H9 (cell line): ENCODE data around the gene NAA25. TPM values are rescaled to one million over a fixed set of nuclear protein-coding genes. Genes with fewer than 3 reads are reported as not detected.
"Not testable (repeated sequence)": the region's sequence is repeated elsewhere in the genome, so short reads cannot be mapped to it uniquely, and the experiment has no call there.

Experiments used
- DNase-seq: peaks from one replicate; pipeline ENCODE4 v3.0.0-alpha.2; 2017
- H2AFZ ChIP-seq: one replicate; pipeline ENCODE4 v1.6.1; 2013; ENCODE audit warnings: mild to moderate bottlenecking, low read length, control low read depth, moderate library complexity
- H2AK5ac ChIP-seq: 2 replicates; pipeline ENCODE4 v1.6.1; 2013; ENCODE audit warnings: low read length, control low read depth, mixed read lengths; ENCODE audit not compliant: insufficient read length
- H2BK120ac ChIP-seq: one replicate; pipeline ENCODE4 v1.6.1; 2013; ENCODE audit warnings: low read depth, mild to moderate bottlenecking, low read length, control low read depth, inconsistent platforms; ENCODE audit not compliant: poor library complexity, severe bottlenecking
- H2BK12ac ChIP-seq: 2 replicates; pipeline ENCODE4 v1.6.1; 2013; ENCODE audit warnings: low read length, control low read depth, mixed read lengths, low read depth; ENCODE audit not compliant: insufficient read length
- H2BK15ac ChIP-seq: 2 replicates; pipeline ENCODE4 v1.6.1; 2013; ENCODE audit warnings: low read depth, low read length, control low read depth
- H2BK20ac ChIP-seq: one replicate; pipeline ENCODE4 v1.6.1; 2013; ENCODE audit warnings: low read depth, mild to moderate bottlenecking, low read length, control low read depth, inconsistent platforms; ENCODE audit not compliant: poor library complexity, severe bottlenecking
- H2BK5ac ChIP-seq: 2 replicates; pipeline ENCODE4 v1.6.1; 2013; ENCODE audit warnings: low read length, control low read depth, mixed read lengths; ENCODE audit not compliant: insufficient read length
- H3K14ac ChIP-seq: 2 replicates; pipeline ENCODE4 v1.6.1; 2013; ENCODE audit warnings: low read length, control low read depth; ENCODE audit not compliant: insufficient read depth
- H3K18ac ChIP-seq: 2 replicates; pipeline ENCODE4 v1.6.1; 2013; ENCODE audit warnings: low read depth, mild to moderate bottlenecking, mixed read lengths, low read length, control low read depth; ENCODE audit not compliant: insufficient read length
- H3K23ac ChIP-seq: 2 replicates; pipeline ENCODE4 v1.6.1; 2013; ENCODE audit warnings: low read length, control low read depth, mixed read lengths, low read depth; ENCODE audit not compliant: insufficient read length
- H3K23me2 ChIP-seq: 2 replicates; pipeline ENCODE4 v1.6.1; 2013; ENCODE audit warnings: low read depth, mild to moderate bottlenecking, mixed read lengths, low read length, control low read depth; ENCODE audit not compliant: insufficient read length, poor library complexity, severe bottlenecking
- H3K27ac ChIP-seq: 2 replicates; pipeline ENCODE4 v1.5.1; 2013; ENCODE audit warnings: low read length, control low read depth, mixed read lengths, low read depth; ENCODE audit not compliant: insufficient read length
- H3K27me3 ChIP-seq: 2 replicates; pipeline ENCODE4 v1.6.1; 2013; ENCODE audit warnings: low read length, control low read depth, inconsistent platforms; ENCODE audit not compliant: insufficient read depth
- H3K4ac ChIP-seq: 2 replicates; pipeline ENCODE4 v1.6.1; 2013; ENCODE audit warnings: low read depth, mild to moderate bottlenecking, control low read depth, inconsistent platforms, low read length, moderate library complexity
- H3K4me1 ChIP-seq: 2 replicates; pipeline ENCODE4 v1.6.1; 2013; ENCODE audit warnings: low read length, control low read depth, inconsistent platforms; ENCODE audit not compliant: insufficient read depth
- H3K4me2 ChIP-seq: 2 replicates; pipeline ENCODE4 v1.6.1; 2013; ENCODE audit warnings: low read length, control low read depth, mixed read lengths; ENCODE audit not compliant: insufficient read length, insufficient read depth
- H3K56ac ChIP-seq: 2 replicates; pipeline ENCODE4 v1.6.1; 2013; ENCODE audit warnings: low read depth, mild to moderate bottlenecking, mixed read lengths, low read length, control low read depth; ENCODE audit not compliant: insufficient read length
- H3K79me1 ChIP-seq: 2 replicates; pipeline ENCODE4 v1.6.1; 2013; ENCODE audit warnings: low read depth, mild to moderate bottlenecking, moderate library complexity, low read length, control low read depth, inconsistent platforms; ENCODE audit not compliant: insufficient read depth, poor library complexity, severe bottlenecking
- H3K79me2 ChIP-seq: 2 replicates; pipeline ENCODE4 v1.6.1; 2013; ENCODE audit warnings: low read length, control low read depth, inconsistent platforms; ENCODE audit not compliant: insufficient read depth
- H3K9ac ChIP-seq: 2 replicates; pipeline ENCODE4 v1.6.1; 2013; ENCODE audit warnings: low read length, control low read depth, mixed read lengths; ENCODE audit not compliant: insufficient read length; ENCODE audit errors: extremely low read depth
- H3K9me3 ChIP-seq: one replicate; pipeline ENCODE4 v1.6.1; 2013; ENCODE audit warnings: low read depth, low read length, inconsistent platforms; ENCODE audit not compliant: control insufficient read depth
- H3T11ph ChIP-seq: one replicate; pipeline ENCODE4 v1.6.1; 2013; ENCODE audit warnings: mild to moderate bottlenecking, low read length, control low read depth, inconsistent platforms
- H4K20me1 ChIP-seq: one replicate; pipeline ENCODE4 v1.6.1; 2013; ENCODE audit not compliant: control insufficient read depth, insufficient read length, insufficient read depth
- H4K5ac ChIP-seq: 2 replicates; pipeline ENCODE4 v1.6.1; 2013; ENCODE audit warnings: low read depth, mild to moderate bottlenecking, mixed read lengths, low read length, control low read depth; ENCODE audit not compliant: insufficient read length
- H4K8ac ChIP-seq: replicated peaks from 2 replicates; pipeline ENCODE4 v1.6.1; 2013; ENCODE audit warnings: low read length, control low read depth, mixed read lengths, low read depth; ENCODE audit not compliant: insufficient read length
- H4K91ac ChIP-seq: 2 replicates; pipeline ENCODE4 v1.6.1; 2013; ENCODE audit warnings: low read depth, mild to moderate bottlenecking, moderate library complexity, mixed read lengths, low read length, control low read depth; ENCODE audit not compliant: insufficient read length
- H3K27ac Mint-ChIP-seq, 3 experiments: 2 replicates in 2 of 3; 3 replicates in 1 of 3; pipeline ENCODE4 v1.8.0; 2020 to 2021; ENCODE audit warnings: mixed read lengths in 3 of 3, mild to moderate bottlenecking in 1 of 3, moderate library complexity in 1 of 3
- H3K27me3 Mint-ChIP-seq: 2 replicates; pipeline ENCODE4 v1.8.0; 2021; ENCODE audit warnings: low read depth, mild to moderate bottlenecking, moderate library complexity, mixed read lengths
- H3K36me3 Mint-ChIP-seq, 3 experiments: 2 replicates in 2 of 3; 3 replicates in 1 of 3; pipeline ENCODE4 v1.8.0; 2020 to 2021; ENCODE audit warnings: low read depth in 3 of 3, mixed read lengths in 3 of 3; ENCODE audit not compliant: insufficient read depth in 1 of 3
- H3K4me1 Mint-ChIP-seq, 2 experiments: 2 replicates each; pipeline ENCODE4 v1.8.0; 2020; ENCODE audit warnings: mixed read lengths in 2 of 2
- H3K4me3 Mint-ChIP-seq, 2 experiments: 2 replicates in 1 of 2; 3 replicates in 1 of 2; pipeline ENCODE4 v1.8.0; 2020 to 2021; ENCODE audit warnings: mild to moderate bottlenecking in 2 of 2, mixed read lengths in 2 of 2, moderate library complexity in 1 of 2
- H3K9me3 Mint-ChIP-seq, 2 experiments: 2 replicates in 1 of 2; 3 replicates in 1 of 2; pipeline ENCODE4 v1.8.0; 2020; ENCODE audit warnings: mild to moderate bottlenecking in 2 of 2, mixed read lengths in 2 of 2, moderate library complexity in 1 of 2
- WGBS: extraction: QIAGEN DNeasy Blood & Tissue Kit; methylation state at CpG from one replicate; pipeline ENCODE4 v1.1.7; 2013; ENCODE audit warnings: missing lambda C conversion rate, low lambda C conversion rate, mixed read lengths; ENCODE audit not compliant: insufficient read length; ENCODE audit errors: extremely low coverage; 5-methylcytosine and 5-hydroxymethylcytosine counted together
- total RNA-seq: library from RNA; stranded (reverse); gene quantifications from 2 replicates; pipeline ENCODE4 v1.2.1, GENCODE V29; 2021
- TF ChIP-seq, protein P1 (sequence below): fragments of 200-600 bp; sonication (generic); conservative IDR thresholded peaks from 3 replicates; pipeline ENCODE4 v1.8.0; 2021; ENCODE audit warnings: antibody characterized with exemption, mild to moderate bottlenecking

The NAA25 gene
- total RNA-seq, 1 experiment from 2014 or later: 57.1 TPM

DNA sequence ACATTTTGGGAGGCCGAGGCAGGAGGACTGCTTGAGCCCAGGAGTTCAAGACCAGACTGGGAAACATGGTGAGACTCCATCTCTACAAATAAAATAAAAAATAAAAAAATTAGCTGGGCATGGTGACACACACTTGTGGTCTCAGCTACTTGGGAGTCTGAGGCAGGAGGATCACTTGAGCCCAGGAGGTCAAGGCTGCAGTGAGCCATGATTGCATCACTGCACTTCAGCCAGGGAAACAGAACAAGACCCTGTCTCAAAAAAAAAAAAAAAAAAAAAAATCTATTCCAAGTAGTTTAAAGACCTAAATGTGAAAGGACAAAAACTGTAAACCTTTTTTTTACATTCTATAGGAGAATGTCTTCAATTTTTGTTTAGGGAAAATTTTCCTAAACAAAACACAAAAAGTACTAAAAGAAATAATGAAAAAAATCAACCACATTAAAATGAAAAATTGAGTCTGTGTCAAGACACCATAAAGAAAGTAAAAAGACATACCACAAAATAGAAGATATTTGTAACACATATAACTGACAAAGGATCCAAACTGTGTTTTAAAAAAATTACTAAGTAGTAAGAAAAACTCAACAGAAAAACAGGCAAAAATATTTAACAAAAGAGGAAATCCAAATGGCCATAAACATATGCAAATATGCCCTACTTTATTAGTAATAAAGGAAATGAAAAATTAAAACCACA is 112.7 kb downstream of the NAA25 start:
- H2BK20ac ChIP-seq: no peak overlapping the region
- no peak overlapping the region for H3K18ac ChIP-seq
- no peak overlapping the region for H3T11ph ChIP-seq
- H3K27me3 ChIP-seq: no peaks in the 10 kb centered on the region
- H2BK5ac ChIP-seq: no peak overlapping the region
- no peak overlapping the region for H3K27ac ChIP-seq
- no peaks in the 10 kb centered on the region for H3K23me2 ChIP-seq
- no peak overlapping the region for H2BK12ac ChIP-seq
- no peaks in the 10 kb centered on the region for H3K4me1 ChIP-seq
- no peak overlapping the region for H2AK5ac ChIP-seq
- Mint-ChIP-seq H3K27ac (no peak overlapping the region), H3K9me3 (no peaks in the 10 kb centered on the region), H3K36me3 (peaks cover 0 to 2% (median 0%) of the 10 kb centered on the region in 3 experiments; a peak in 1 of 7 replicates), H3K4me1 (peaks cover 5 to 7% of the 10 kb centered on the region in 2 experiments; a peak in 2 of 4 replicates), H3K4me3 (no peak overlapping the region), H3K27me3 (no peaks in the 10 kb centered on the region)
- H2BK120ac ChIP-seq: no peak overlapping the region
- TF ChIP-seq, protein P1, sequence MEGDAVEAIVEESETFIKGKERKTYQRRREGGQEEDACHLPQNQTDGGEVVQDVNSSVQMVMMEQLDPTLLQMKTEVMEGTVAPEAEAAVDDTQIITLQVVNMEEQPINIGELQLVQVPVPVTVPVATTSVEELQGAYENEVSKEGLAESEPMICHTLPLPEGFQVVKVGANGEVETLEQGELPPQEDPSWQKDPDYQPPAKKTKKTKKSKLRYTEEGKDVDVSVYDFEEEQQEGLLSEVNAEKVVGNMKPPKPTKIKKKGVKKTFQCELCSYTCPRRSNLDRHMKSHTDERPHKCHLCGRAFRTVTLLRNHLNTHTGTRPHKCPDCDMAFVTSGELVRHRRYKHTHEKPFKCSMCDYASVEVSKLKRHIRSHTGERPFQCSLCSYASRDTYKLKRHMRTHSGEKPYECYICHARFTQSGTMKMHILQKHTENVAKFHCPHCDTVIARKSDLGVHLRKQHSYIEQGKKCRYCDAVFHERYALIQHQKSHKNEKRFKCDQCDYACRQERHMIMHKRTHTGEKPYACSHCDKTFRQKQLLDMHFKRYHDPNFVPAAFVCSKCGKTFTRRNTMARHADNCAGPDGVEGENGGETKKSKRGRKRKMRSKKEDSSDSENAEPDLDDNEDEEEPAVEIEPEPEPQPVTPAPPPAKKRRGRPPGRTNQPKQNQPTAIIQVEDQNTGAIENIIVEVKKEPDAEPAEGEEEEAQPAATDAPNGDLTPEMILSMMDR: no peak
- H3K79me2 ChIP-seq: no peaks in the 10 kb centered on the region
- H3K79me1 ChIP-seq: no peaks in the 10 kb centered on the region
- H4K5ac ChIP-seq: no peak overlapping the region
- no peak overlapping the region for H3K4me2 ChIP-seq
- no peak overlapping the region for H4K91ac ChIP-seq
- no peak overlapping the region for H3K56ac ChIP-seq
- H4K8ac ChIP-seq: no peak overlapping the region
- H3K9ac ChIP-seq: no peak overlapping the region
- H3K23ac ChIP-seq: no peak overlapping the region
- no peak overlapping the region for H3K14ac ChIP-seq
- DNase-seq: no peak
- WGBS: no CpG with 5 or more reads among the region's 1 CpG
- no peak overlapping the region for H3K4ac ChIP-seq
- H3K9me3 ChIP-seq: no peaks in the 10 kb centered on the region
- H2AFZ ChIP-seq: no peak overlapping the region
- no peak overlapping the region for H2BK15ac ChIP-seq
- H4K20me1 ChIP-seq: no peaks in the 10 kb centered on the region

DNA sequence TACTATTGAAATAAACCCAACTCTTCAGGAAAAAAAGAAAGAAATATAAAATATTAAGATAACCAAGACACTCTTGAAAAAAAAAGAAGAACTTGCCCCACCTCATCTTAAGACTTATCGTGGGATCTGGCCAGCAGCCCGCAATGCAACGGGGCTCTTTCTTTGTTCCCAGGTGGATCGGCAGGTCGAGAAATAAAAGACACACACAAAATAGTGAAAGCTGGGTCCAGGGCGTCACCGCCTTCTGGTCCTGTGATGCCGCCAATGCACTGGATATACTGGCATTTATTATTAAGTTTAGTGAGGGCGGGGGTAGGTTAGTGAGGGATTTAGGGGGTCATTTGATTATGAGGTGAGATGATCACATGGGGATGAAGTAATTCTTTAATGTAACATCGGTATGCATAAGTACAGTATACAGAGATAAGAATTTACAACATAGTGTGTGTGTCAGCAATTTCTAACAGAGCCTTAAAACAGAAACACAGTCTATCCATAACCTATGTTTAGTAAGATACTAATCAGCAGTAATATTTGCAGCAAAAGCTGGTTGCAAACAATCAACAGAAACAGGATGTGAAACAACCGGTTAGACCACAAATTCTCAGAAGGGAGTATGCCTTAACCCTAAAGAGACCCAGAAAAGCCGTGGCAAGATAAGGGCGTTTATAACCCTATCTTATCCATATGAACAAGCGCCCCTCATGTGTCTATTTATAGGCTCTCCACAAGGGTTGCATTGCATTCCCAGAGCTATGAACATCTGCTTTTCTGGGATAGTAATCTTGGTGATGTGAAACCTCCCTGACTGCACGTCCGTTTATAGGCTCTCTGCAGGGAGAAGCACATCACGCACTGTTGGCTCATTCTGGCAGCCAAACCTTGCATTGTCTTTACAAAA is 114.1 kb downstream of the NAA25 start:
- H3K4me2 ChIP-seq, H3T11ph ChIP-seq, H3K79me1 ChIP-seq, H3K9me3 Mint-ChIP-seq, H3K79me2 ChIP-seq, H3K23me2 ChIP-seq, H3K36me3 Mint-ChIP-seq, H3K56ac ChIP-seq, DNase-seq, H4K5ac ChIP-seq, H3K9me3 ChIP-seq, H3K4me1 ChIP-seq, H3K4me3 Mint-ChIP-seq, H2AK5ac ChIP-seq, H3K27me3 Mint-ChIP-seq, H2BK12ac ChIP-seq, H3K4ac ChIP-seq, H4K91ac ChIP-seq, H3K9ac ChIP-seq, H3K14ac ChIP-seq, H2BK120ac ChIP-seq, H3K23ac ChIP-seq, H3K4me1 Mint-ChIP-seq, H2BK20ac ChIP-seq, H3K27ac ChIP-seq, H4K20me1 ChIP-seq, H2BK15ac ChIP-seq, H4K8ac ChIP-seq, H3K18ac ChIP-seq, H3K27me3 ChIP-seq, H2AFZ ChIP-seq, H2BK5ac ChIP-seq: not testable (repeated sequence)
- WGBS: no CpG with 5 or more reads among the region's 17 CpGs
- H3K27ac Mint-ChIP-seq: peak overlapping the region in 1 of 3 experiments; percentile 14; a peak in 1 of 7 replicates
